Osteoblast (primary cell): ENCODE data around the gene IFT43. TPM values are rescaled to one million over a fixed set of nuclear protein-coding genes. Genes with fewer than 3 reads are reported as not detected.

Source experiments
- DNase-seq: peaks from one replicate; pipeline ENCODE4 v3.0.0; 2011; ENCODE audit warnings: low spot score, mixed read lengths; ENCODE audit not compliant: insufficient read length; ENCODE audit errors: missing footprints
- H2AFZ ChIP-seq: 2 replicates; pipeline ENCODE4 v1.6.0; 2011; ENCODE audit warnings: mild to moderate bottlenecking, low read length
- H3K27ac ChIP-seq: 2 replicates; pipeline ENCODE4 v1.5.1; 2011; ENCODE audit warnings: mild to moderate bottlenecking, low read depth, low read length, moderate library complexity
- H3K27me3 ChIP-seq: 2 replicates; pipeline ENCODE4 v1.6.0; 2012; ENCODE audit warnings: mild to moderate bottlenecking, control low read depth, inconsistent platforms, low read length, moderate library complexity; ENCODE audit not compliant: insufficient read depth
- H3K36me3 ChIP-seq: 2 replicates; pipeline ENCODE4 v1.5.1; 2011; ENCODE audit warnings: mild to moderate bottlenecking, low read length, control low read depth, moderate library complexity; ENCODE audit not compliant: insufficient read depth
- H3K4me1 ChIP-seq: 2 replicates; pipeline ENCODE4 v1.5.1; 2011; ENCODE audit warnings: mild to moderate bottlenecking, low read length, control low read depth, moderate library complexity; ENCODE audit not compliant: insufficient read depth
- H3K4me2 ChIP-seq: 2 replicates; pipeline ENCODE4 v1.6.0; 2011; ENCODE audit warnings: mild to moderate bottlenecking, low read length; ENCODE audit not compliant: insufficient read depth
- H3K4me3 ChIP-seq: fragments of 200-600 bp; sonication (generic); 3 replicates; pipeline ENCODE4 v1.5.1; 2012; ENCODE audit warnings: mild to moderate bottlenecking, low read length, inconsistent platforms; ENCODE audit not compliant: insufficient read depth
- H3K79me2 ChIP-seq: 2 replicates; pipeline ENCODE4 v1.6.0; 2012; ENCODE audit warnings: mild to moderate bottlenecking, low read length, control low read depth, inconsistent platforms; ENCODE audit not compliant: insufficient read depth
- H3K9me3 ChIP-seq: 2 replicates; pipeline ENCODE4 v1.5.1; 2011; ENCODE audit warnings: low read depth, low read length, control low read depth
- H4K20me1 ChIP-seq: 2 replicates; pipeline ENCODE4 v1.6.0; 2012; ENCODE audit warnings: mild to moderate bottlenecking, low read length, control low read depth; ENCODE audit not compliant: insufficient read depth
- total RNA-seq: library from RNA; depleted of rRNA; stranded (reverse); fragments of >200 nt; gene quantifications from 2 replicates; pipeline ENCODE4 v1.2.3, GENCODE V29; 2012
- TF ChIP-seq, protein P1 (sequence below): IDR thresholded peaks from 2 replicates; pipeline ENCODE4 v1.5.1; 2011; ENCODE audit warnings: mild to moderate bottlenecking, low read depth, low read length, moderate library complexity; ENCODE audit errors: extremely low read depth

The IFT43 gene
- total RNA-seq, 1 donor: 32.6 TPM

DNA sequence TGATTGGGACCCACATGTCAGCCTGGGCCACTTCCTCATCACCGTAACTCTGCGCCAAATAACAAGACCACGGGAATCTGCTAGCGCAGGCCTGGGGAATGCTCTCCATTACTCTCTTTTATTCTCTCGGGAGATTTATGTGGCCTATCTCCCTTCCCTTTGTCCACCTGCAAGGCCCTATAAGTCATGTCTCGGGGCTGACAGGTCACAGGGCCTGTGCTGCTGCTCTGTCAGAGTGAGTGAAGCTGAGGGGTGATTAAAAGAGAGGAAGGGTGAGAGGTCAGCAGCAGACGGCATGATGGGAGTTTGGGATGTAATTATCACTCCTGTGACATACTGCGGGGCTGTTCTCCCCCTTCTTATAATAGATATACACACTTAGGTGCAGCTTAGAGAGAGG, 139.9 kb downstream of the IFT43 start:
- Histone ChIP-seq H2AFZ (no peak overlapping the region), H3K9me3 (no peaks in the 10 kb centered on the region), H3K4me2 (no peak overlapping the region), H3K4me1 (no peaks in the 10 kb centered on the region), H3K36me3 (no peaks in the 10 kb centered on the region), H3K27me3 (peaks cover 4% of the 10 kb centered on the region), H3K27ac (no peak overlapping the region), H3K79me2 (no peaks in the 10 kb centered on the region), H4K20me1 (no peaks in the 10 kb centered on the region), H3K4me3 (no peak overlapping the region)
- TF ChIP-seq, protein P1, sequence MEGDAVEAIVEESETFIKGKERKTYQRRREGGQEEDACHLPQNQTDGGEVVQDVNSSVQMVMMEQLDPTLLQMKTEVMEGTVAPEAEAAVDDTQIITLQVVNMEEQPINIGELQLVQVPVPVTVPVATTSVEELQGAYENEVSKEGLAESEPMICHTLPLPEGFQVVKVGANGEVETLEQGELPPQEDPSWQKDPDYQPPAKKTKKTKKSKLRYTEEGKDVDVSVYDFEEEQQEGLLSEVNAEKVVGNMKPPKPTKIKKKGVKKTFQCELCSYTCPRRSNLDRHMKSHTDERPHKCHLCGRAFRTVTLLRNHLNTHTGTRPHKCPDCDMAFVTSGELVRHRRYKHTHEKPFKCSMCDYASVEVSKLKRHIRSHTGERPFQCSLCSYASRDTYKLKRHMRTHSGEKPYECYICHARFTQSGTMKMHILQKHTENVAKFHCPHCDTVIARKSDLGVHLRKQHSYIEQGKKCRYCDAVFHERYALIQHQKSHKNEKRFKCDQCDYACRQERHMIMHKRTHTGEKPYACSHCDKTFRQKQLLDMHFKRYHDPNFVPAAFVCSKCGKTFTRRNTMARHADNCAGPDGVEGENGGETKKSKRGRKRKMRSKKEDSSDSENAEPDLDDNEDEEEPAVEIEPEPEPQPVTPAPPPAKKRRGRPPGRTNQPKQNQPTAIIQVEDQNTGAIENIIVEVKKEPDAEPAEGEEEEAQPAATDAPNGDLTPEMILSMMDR: no peak
- no peak for DNase-seq

DNA sequence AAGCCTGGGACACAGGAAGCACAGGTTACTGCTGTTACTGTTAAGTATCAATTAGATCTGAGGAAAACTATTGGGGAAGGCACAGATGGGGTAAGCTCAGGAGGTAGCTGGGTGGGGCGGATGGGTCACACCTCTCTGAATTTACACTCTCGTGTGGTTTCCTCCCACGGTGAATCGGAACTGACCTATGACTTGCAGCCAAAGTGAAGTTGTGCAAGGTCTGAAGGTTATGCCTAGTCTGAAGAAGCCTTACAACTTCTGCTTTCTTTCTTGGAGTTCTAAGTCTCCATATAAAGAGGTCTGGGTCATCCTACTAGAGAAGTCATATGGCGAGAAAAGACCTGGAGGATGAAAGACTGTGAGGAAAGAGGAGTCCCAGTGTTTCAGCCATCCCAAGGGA, 140.5 kb downstream of the IFT43 start:
- H3K4me2 ChIP-seq: no peak overlapping the region
- no peak overlapping the region for H2AFZ ChIP-seq
- H3K27me3 ChIP-seq: peaks cover 8% of the 10 kb centered on the region
- no peaks in the 10 kb centered on the region for H3K79me2 ChIP-seq
- no peak overlapping the region for H3K4me3 ChIP-seq
- H3K4me1 ChIP-seq: no peaks in the 10 kb centered on the region
- DNase-seq: peak; percentile 75
- no peaks in the 10 kb centered on the region for H4K20me1 ChIP-seq
- TF ChIP-seq, protein P1: no peak
- no peaks in the 10 kb centered on the region for H3K36me3 ChIP-seq
- no peaks in the 10 kb centered on the region for H3K9me3 ChIP-seq
- no peak overlapping the region for H3K27ac ChIP-seq

DNA sequence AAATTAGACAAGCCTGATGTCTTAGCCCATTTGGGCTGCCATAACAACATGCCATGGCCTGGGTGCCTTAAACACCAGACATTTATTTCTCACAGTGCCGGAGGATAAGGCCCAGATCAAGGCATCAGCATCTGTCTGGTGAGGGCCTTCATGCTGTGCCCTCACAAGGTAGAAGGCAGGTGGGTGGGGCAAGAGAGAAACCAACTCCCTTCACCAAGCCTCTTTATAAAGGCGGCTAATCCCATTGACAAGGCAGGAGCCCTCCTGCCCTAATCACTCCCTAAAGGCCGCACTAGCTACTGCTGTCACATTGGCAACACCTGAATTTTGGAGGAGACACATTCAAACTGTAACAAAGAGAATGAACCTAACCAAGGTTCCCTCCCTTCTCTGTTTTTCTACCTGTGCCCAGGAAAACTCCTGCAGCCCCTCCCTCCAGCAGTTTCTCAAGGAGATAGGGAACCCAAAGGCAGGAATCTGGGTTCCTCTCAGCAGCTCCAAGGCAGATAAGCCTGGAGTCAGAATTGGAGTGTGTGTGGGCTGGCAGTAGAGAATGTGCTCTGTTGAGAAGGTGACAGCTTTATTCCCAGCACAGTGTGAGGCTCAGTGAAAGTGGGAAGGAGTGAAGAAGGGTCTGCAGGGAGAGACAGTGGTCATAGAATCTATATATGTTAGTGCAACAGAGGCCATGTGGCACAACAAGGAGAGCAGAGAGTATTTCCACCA, 144.5 kb downstream of the IFT43 start:
- TF ChIP-seq, protein P1: no peak
- H4K20me1 ChIP-seq: no peaks in the 10 kb centered on the region

DNA sequence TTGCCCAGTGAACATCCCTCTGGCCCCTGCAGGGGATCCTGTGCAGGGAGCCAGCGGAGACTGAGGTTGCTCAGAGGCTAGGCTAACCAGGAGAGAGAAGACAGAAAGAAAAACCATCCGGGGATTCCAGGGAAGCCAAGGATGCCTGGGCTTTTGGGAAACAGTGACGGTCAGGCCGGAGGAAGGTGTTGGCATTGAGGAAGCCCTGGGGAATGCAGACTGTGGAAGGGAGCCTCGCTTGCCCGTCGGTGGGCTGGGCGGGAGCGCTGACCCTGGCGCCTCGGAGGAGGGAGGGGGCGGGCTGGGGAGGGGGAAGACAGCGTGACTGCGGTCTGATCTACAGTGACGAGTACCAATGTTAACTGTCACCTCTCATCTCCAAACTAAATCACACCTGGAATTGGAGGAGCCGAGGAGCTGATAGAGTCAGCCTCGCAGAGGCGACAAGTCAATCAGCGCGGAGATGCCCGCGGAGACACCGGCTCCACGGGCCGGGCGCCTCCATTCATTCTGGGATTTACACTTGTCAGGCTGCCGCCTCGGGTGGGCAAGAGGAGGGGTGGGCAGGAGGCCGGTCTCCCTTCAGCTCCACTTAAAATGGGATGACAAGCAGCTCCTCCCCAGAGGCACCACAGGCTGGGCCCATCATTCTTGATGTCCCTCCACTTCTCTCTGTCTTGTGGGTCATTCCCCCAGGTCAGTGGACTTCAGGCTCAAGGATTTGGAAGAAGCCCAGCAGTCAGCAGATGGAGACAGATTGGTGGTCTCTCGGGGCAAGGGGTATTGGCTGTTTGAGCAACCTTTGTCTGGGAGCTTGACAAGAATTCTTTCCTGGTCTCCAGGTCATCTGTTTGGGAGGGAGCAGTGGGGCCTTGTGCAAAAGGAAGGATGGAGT, 145.8 kb downstream of the IFT43 start:
- Histone ChIP-seq H3K9me3 (no peaks in the 10 kb centered on the region), H3K27me3 (peaks cover 14% of the 10 kb centered on the region), H3K4me1 (no peaks in the 10 kb centered on the region), H2AFZ (no peak overlapping the region), H4K20me1 (no peaks in the 10 kb centered on the region), H3K4me3 (no peak overlapping the region), H3K36me3 (no peaks in the 10 kb centered on the region), H3K79me2 (no peaks in the 10 kb centered on the region), H3K4me2 (no peak overlapping the region), H3K27ac (no peak overlapping the region)
- TF ChIP-seq, protein P1: no peak
- no peak for DNase-seq

More for the DNA sequence above, 144.5 kb downstream of the IFT43 start:
- H3K79me2 ChIP-seq: no peaks in the 10 kb centered on the region
- H3K4me2 ChIP-seq: no peak overlapping the region
- H3K27ac ChIP-seq: no peak overlapping the region
- no peaks in the 10 kb centered on the region for H3K9me3 ChIP-seq
- no peak overlapping the region for H2AFZ ChIP-seq
- H3K4me3 ChIP-seq: no peak overlapping the region
- H3K27me3 ChIP-seq: peaks cover 5% of the 10 kb centered on the region
- H3K4me1 ChIP-seq: no peaks in the 10 kb centered on the region
- no peaks in the 10 kb centered on the region for H3K36me3 ChIP-seq
- no peak for DNase-seq
